Hepatocyte (in vitro differentiated cells): ENCODE data around the gene STPG4.

Experiments used
- EZH2phosphoT487 ChIP-seq: fragments of 200-600 bp; sonication (generic); IDR thresholded peaks from one replicate; pipeline ENCODE4 v1.6.1; 2018; ENCODE audit warnings: antibody characterized with exemption, mild to moderate bottlenecking, low read depth, moderate library complexity; ENCODE audit not compliant: unreplicated experiment, severe bottlenecking
- TF ChIP-seq, protein P1 (sequence below): fragments of 200-600 bp; sonication (generic); IDR thresholded peaks from 2 replicates; pipeline ENCODE4 v1.5.1; 2016; ENCODE audit warnings: antibody characterized with exemption, mild to moderate bottlenecking; ENCODE audit not compliant: poor library complexity

DNA sequence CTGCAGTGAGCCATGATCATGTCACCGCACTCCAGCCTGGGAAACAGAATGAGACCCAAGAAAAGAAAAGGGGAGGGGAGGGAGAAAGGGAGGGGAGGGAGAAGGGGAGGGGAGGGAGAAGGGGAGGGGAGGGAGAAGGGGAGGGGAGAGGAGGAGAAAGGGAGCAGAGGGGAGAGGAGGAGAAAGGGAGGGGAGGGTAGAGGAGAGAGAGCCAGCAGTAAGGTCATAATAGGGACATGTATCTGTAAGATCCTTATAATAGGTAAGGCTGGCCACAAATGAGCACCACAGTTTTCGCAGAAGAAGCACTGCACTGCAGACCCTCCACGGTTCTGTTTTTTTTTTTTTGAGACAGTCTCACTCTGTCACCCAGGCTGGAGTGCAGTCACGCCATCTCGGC lies 62.6 kb downstream of the STPG4 start:
- TF ChIP-seq, protein P1, sequence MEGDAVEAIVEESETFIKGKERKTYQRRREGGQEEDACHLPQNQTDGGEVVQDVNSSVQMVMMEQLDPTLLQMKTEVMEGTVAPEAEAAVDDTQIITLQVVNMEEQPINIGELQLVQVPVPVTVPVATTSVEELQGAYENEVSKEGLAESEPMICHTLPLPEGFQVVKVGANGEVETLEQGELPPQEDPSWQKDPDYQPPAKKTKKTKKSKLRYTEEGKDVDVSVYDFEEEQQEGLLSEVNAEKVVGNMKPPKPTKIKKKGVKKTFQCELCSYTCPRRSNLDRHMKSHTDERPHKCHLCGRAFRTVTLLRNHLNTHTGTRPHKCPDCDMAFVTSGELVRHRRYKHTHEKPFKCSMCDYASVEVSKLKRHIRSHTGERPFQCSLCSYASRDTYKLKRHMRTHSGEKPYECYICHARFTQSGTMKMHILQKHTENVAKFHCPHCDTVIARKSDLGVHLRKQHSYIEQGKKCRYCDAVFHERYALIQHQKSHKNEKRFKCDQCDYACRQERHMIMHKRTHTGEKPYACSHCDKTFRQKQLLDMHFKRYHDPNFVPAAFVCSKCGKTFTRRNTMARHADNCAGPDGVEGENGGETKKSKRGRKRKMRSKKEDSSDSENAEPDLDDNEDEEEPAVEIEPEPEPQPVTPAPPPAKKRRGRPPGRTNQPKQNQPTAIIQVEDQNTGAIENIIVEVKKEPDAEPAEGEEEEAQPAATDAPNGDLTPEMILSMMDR, result no peak
- TF ChIP-seq EZH2phosphoT487, result no peak
